ENCODE measurements around the gene FOXF1.

DNA sequence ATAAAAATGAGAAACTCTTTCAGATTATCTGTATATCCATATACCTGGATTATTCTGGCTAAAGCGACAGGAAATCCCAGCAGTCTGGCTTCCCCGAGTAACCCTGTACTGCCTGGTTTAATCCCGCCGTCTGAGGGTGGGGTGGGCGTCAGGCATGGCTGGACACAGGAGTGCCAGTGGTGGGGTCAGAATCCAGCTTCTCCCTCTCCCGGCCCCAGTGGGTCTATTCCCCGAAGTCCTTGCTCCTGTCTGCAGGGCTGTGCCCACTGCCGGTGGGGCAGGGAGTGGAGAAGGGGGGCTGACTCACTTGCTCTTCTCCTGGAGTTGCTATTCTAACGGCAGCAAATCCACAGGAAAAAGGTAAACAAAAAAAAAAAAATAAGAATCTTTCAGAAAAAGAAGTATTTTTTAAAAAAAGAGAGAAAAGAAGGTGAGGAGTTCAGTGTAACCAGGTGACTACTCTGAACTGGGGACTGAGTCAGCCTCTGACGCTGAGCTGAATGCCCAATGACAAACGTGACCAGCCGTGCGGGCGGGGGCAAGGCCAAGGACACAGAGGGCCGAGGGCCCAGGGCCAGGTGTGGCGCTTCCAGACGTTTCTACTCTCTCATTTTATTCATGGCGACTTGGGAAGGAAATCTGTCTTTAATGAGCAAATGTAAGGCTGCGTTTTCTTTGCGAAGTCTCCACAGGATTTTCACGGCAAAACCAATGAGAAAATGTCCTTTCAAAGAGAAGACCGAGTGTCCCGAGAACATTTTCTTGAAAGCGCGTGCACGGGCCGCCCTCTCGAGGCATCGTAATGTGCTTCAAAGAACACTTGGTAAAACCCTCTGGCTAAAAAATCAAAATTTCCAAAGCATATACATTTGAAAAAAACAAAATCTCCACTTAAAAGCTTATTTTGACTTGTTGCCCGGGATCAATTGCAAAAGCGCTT, 20.2 kb downstream of the FOXF1 start:
- TF ChIP-seq, protein P1, sequence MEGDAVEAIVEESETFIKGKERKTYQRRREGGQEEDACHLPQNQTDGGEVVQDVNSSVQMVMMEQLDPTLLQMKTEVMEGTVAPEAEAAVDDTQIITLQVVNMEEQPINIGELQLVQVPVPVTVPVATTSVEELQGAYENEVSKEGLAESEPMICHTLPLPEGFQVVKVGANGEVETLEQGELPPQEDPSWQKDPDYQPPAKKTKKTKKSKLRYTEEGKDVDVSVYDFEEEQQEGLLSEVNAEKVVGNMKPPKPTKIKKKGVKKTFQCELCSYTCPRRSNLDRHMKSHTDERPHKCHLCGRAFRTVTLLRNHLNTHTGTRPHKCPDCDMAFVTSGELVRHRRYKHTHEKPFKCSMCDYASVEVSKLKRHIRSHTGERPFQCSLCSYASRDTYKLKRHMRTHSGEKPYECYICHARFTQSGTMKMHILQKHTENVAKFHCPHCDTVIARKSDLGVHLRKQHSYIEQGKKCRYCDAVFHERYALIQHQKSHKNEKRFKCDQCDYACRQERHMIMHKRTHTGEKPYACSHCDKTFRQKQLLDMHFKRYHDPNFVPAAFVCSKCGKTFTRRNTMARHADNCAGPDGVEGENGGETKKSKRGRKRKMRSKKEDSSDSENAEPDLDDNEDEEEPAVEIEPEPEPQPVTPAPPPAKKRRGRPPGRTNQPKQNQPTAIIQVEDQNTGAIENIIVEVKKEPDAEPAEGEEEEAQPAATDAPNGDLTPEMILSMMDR (conservative IDR thresholded peaks at IDR 0.05; ENCODE audit: low read depth, low read length): no peak
- TF ChIP-seq EZH2 (IDR thresholded peaks at IDR 0.05; ENCODE audit: low read length, unreplicated experiment): no peak
